HEK293 (cell line): ENCODE data around the gene DGCR8.

Source experiments
- HOXA7 ChIP-seq: sonication (generic); formaldehyde crosslinking; IDR thresholded peaks from 2 replicates; pipeline ENCODE4 v1.8.1; 2022; ENCODE audit warnings: missing genetic modification reagents, borderline replicate concordance
- MYNN ChIP-seq: fragments of 450-650 bp; formaldehyde crosslinking; IDR thresholded peaks from 2 replicates; pipeline ENCODE4 v1.5.1; 2016; ENCODE audit warnings: missing biosample characterization, missing genetic modification characterization, borderline replicate concordance
- TCF7L2 ChIP-seq: IDR thresholded peaks from 2 replicates; pipeline ENCODE4 v1.6.1; 2011; ENCODE audit warnings: low read depth, mild to moderate bottlenecking, inconsistent platforms, low read length, moderate library complexity, borderline replicate concordance
- WT1 ChIP-seq: fragments of 450-650 bp; formaldehyde crosslinking; IDR thresholded peaks from 2 replicates; pipeline ENCODE4 v1.5.1; 2016; ENCODE audit warnings: missing biosample characterization, missing genetic modification characterization
- ZBTB17 ChIP-seq: fragments of 450-650 bp; formaldehyde crosslinking; IDR thresholded peaks from 2 replicates; pipeline ENCODE4 v1.5.1; 2016; ENCODE audit warnings: missing biosample characterization, missing genetic modification characterization
- ZBTB21 ChIP-seq: fragments of 450-650 bp; formaldehyde crosslinking; IDR thresholded peaks from 2 replicates; pipeline ENCODE4 v1.5.1; 2017; ENCODE audit warnings: missing biosample characterization, missing genetic modification characterization
- ZBTB48 ChIP-seq: fragments of 450-650 bp; formaldehyde crosslinking; IDR thresholded peaks from 2 replicates; pipeline ENCODE4 v1.5.1; 2016; ENCODE audit warnings: missing biosample characterization, missing genetic modification characterization
- ZEB2 ChIP-seq: fragments of 450-650 bp; formaldehyde crosslinking; IDR thresholded peaks from 2 replicates; pipeline ENCODE4 v1.5.1; 2016; ENCODE audit warnings: missing biosample characterization, missing genetic modification characterization
- ZFP3 ChIP-seq: fragments of 450-650 bp; formaldehyde crosslinking; IDR thresholded peaks from 2 replicates; pipeline ENCODE4 v1.5.1; 2016; ENCODE audit warnings: low read depth, missing biosample characterization, missing genetic modification characterization
- ZNF112 ChIP-seq: fragments of 450-650 bp; formaldehyde crosslinking; IDR thresholded peaks from 2 replicates; pipeline ENCODE4 v1.5.0; 2017; ENCODE audit warnings: missing biosample characterization, missing genetic modification characterization
- ZNF302 ChIP-seq: fragments of 450-650 bp; formaldehyde crosslinking; IDR thresholded peaks from 2 replicates; pipeline ENCODE4 v1.5.1; 2016; ENCODE audit warnings: missing biosample characterization, missing genetic modification characterization, low read depth
- ZNF335 ChIP-seq: fragments of 450-650 bp; formaldehyde crosslinking; conservative IDR thresholded peaks from 2 replicates; pipeline ENCODE4 v1.5.1; 2016; ENCODE audit warnings: missing biosample characterization, missing genetic modification characterization
- ZNF596 ChIP-seq: fragments of 450-650 bp; IDR thresholded peaks from 2 replicates; pipeline ENCODE4 v1.5.0; 2018; ENCODE audit warnings: missing biosample characterization, mild to moderate bottlenecking, missing genetic modification characterization, moderate library complexity
- ZNF600 ChIP-seq: fragments of 450-650 bp; formaldehyde crosslinking; IDR thresholded peaks from 2 replicates; pipeline ENCODE4 v1.5.1; 2016; ENCODE audit warnings: missing biosample characterization, missing genetic modification characterization
- ZNF623 ChIP-seq: fragments of 450-650 bp; formaldehyde crosslinking; IDR thresholded peaks from 2 replicates; pipeline ENCODE4 v1.5.1; 2016; ENCODE audit warnings: missing biosample characterization, missing genetic modification characterization
- ZNF629 ChIP-seq: fragments of 450-650 bp; formaldehyde crosslinking; IDR thresholded peaks from 2 replicates; pipeline ENCODE4 v1.5.1; 2017; ENCODE audit warnings: missing biosample characterization, missing genetic modification characterization
- ZNF664 ChIP-seq: fragments of 450-650 bp; formaldehyde crosslinking; IDR thresholded peaks from 2 replicates; pipeline ENCODE4 v1.5.1; 2016; ENCODE audit warnings: missing biosample characterization, missing genetic modification characterization
- ZNF768 ChIP-seq: fragments of 450-650 bp; formaldehyde crosslinking; IDR thresholded peaks from 2 replicates; pipeline ENCODE4 v1.5.1; 2018; ENCODE audit warnings: missing biosample characterization, mild to moderate bottlenecking, missing genetic modification characterization
- ZNF776 ChIP-seq: fragments of 450-650 bp; formaldehyde crosslinking; IDR thresholded peaks from 2 replicates; pipeline ENCODE4 v1.5.0; 2017; ENCODE audit warnings: missing biosample characterization, missing genetic modification characterization, borderline replicate concordance
- TF ChIP-seq, protein P1 (sequence below): fragments of 450-650 bp; formaldehyde crosslinking; IDR thresholded peaks from 2 replicates; pipeline ENCODE4 v1.5.0; 2017; ENCODE audit warnings: missing biosample characterization, missing genetic modification characterization, borderline replicate concordance
- TF ChIP-seq, protein P2 (sequence below): fragments of 450-650 bp; formaldehyde crosslinking; IDR thresholded peaks from 2 replicates; pipeline ENCODE4 v1.5.1; 2016; ENCODE audit warnings: missing biosample characterization, missing genetic modification characterization
- TF ChIP-seq, protein P3 (sequence below): fragments of 450-650 bp; formaldehyde crosslinking; IDR thresholded peaks from 2 replicates; pipeline ENCODE4 v1.5.1; 2016; ENCODE audit warnings: missing biosample characterization, missing genetic modification characterization
- TF ChIP-seq, protein P4 (sequence below): fragments of 450-650 bp; formaldehyde crosslinking; optimal IDR thresholded peaks from 2 replicates; pipeline ENCODE3; 2016; ENCODE audit warnings: missing biosample characterization, mild to moderate bottlenecking, missing genetic modification characterization

Gene DGCR8

DNA sequence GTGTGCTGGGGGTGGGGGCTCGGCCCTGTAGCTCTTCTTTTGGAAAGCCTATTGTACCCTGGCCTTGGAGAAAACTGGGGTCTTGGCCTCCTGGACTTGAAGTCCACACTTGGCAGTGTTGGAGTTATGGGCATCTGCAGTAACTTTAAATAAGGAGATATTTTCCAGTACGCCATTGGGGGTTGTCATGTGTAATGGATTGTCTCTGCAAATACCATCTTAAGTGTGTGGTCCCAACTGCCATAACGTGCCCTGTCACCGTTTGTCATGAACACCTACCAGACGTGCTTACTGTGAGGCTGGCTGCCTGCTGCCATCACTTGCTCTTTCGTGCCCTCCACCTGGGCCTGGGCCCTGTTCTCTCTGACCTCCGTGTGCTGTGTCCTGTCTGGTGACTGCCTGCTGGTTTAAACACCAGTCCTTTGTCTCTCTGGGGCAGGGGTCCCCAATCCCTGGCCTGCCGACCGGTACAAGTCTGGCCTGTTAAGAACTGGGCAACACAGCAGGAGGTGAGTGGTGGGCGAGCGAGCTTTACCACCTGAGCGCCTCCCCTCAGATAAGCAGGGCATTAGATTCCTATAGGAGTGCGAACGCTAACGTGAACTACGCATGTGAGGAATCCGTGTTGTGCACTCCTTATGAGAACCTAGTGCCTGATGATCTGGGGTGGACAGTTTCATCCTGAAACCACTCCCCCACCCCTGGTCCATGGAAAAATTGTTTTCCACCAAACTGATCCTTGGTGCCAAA is 48.0 kb downstream of the DGCR8 start (continued):
- TF ChIP-seq, protein P1, sequence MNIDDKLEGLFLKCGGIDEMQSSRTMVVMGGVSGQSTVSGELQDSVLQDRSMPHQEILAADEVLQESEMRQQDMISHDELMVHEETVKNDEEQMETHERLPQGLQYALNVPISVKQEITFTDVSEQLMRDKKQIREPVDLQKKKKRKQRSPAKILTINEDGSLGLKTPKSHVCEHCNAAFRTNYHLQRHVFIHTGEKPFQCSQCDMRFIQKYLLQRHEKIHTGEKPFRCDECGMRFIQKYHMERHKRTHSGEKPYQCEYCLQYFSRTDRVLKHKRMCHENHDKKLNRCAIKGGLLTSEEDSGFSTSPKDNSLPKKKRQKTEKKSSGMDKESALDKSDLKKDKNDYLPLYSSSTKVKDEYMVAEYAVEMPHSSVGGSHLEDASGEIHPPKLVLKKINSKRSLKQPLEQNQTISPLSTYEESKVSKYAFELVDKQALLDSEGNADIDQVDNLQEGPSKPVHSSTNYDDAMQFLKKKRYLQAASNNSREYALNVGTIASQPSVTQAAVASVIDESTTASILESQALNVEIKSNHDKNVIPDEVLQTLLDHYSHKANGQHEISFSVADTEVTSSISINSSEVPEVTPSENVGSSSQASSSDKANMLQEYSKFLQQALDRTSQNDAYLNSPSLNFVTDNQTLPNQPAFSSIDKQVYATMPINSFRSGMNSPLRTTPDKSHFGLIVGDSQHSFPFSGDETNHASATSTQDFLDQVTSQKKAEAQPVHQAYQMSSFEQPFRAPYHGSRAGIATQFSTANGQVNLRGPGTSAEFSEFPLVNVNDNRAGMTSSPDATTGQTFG (tag by site-specific recombination), result no peak
- TF ChIP-seq ZBTB21 (tag by site-specific recombination) (no peak), ZNF776 (tag by site-specific recombination) (no peak), ZNF335 (tag by site-specific recombination) (no peak), MYNN (tag by site-specific recombination) (no peak), ZEB2 (tag by site-specific recombination) (no peak), ZNF629 (tag by site-specific recombination) (no peak), ZNF302 (tag by site-specific recombination) (no peak), ZNF623 (tag by site-specific recombination) (no peak), ZNF596 (tag by site-specific recombination) (no peak), ZBTB17 (tag by site-specific recombination) (peak; percentile 56; the same call in 1 of the 2 replicates), WT1 (0 out of 2 replicates have a peak, but pooled peaks have one; percentile 10), ZNF600 (tag by site-specific recombination) (peak; percentile 70), TCF7L2 (no peak), HOXA7 (CRISPR knock-in tag) (no peak), ZNF112 (tag by site-specific recombination) (no peak), ZFP3 (tag by site-specific recombination) (no peak), ZNF664 (tag by site-specific recombination) (peak; percentile 76), ZNF768 (tag by site-specific recombination) (no peak), ZBTB48 (no peak)
- TF ChIP-seq, protein P2, sequence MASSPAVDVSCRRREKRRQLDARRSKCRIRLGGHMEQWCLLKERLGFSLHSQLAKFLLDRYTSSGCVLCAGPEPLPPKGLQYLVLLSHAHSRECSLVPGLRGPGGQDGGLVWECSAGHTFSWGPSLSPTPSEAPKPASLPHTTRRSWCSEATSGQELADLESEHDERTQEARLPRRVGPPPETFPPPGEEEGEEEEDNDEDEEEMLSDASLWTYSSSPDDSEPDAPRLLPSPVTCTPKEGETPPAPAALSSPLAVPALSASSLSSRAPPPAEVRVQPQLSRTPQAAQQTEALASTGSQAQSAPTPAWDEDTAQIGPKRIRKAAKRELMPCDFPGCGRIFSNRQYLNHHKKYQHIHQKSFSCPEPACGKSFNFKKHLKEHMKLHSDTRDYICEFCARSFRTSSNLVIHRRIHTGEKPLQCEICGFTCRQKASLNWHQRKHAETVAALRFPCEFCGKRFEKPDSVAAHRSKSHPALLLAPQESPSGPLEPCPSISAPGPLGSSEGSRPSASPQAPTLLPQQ (tag by site-specific recombination), result no peak
- TF ChIP-seq, protein P3, sequence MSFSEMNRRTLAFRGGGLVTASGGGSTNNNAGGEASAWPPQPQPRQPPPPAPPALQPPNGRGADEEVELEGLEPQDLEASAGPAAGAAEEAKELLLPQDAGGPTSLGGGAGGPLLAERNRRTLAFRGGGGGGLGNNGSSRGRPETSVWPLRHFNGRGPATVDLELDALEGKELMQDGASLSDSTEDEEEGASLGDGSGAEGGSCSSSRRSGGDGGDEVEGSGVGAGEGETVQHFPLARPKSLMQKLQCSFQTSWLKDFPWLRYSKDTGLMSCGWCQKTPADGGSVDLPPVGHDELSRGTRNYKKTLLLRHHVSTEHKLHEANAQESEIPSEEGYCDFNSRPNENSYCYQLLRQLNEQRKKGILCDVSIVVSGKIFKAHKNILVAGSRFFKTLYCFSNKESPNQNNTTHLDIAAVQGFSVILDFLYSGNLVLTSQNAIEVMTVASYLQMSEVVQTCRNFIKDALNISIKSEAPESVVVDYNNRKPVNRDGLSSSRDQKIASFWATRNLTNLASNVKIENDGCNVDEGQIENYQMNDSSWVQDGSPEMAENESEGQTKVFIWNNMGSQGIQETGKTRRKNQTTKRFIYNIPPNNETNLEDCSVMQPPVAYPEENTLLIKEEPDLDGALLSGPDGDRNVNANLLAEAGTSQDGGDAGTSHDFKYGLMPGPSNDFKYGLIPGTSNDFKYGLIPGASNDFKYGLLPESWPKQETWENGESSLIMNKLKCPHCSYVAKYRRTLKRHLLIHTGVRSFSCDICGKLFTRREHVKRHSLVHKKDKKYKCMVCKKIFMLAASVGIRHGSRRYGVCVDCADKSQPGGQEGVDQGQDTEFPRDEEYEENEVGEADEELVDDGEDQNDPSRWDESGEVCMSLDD, result no peak
- TF ChIP-seq, protein P4, sequence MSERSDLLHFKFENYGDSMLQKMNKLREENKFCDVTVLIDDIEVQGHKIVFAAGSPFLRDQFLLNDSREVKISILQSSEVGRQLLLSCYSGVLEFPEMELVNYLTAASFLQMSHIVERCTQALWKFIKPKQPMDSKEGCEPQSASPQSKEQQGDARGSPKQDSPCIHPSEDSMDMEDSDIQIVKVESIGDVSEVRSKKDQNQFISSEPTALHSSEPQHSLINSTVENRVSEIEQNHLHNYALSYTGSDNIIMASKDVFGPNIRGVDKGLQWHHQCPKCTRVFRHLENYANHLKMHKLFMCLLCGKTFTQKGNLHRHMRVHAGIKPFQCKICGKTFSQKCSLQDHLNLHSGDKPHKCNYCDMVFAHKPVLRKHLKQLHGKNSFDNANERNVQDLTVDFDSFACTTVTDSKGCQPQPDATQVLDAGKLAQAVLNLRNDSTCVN (tag by site-specific recombination), result no peak
